Measurements from ENCODE around the gene C11orf54. TPM values are rescaled to one million over a fixed set of nuclear protein-coding genes. Genes with fewer than 3 reads are reported as not detected.

The C11orf54 gene
- total RNA-seq, 1 donor from 2014 or later: 33.2 TPM

GRCh38 chr11:93704237-93704636 lies 37.2 kb upstream of the C11orf54 start:
- Histone ChIP-seq H3K36me3 (ENCODE audit: control insufficient read depth, insufficient read depth, low read length) (peaks cover under 1% of the 10 kb centered on the region), H3K4me3 (ENCODE audit: low read depth, low read length) (no peak overlapping the region), H3K27me3 (ENCODE audit: control insufficient read depth, insufficient read depth, low read length) (no peaks in the 10 kb centered on the region)
- DNase-seq (ENCODE audit: low read depth): no peak
- TF ChIP-seq CTCF (IDR thresholded peaks at IDR 0.05; ENCODE audit: insufficient read depth, low read length, poor library complexity, severe bottlenecking): peak; percentile 6

GRCh38 chr11:93710239-93710638 lies 31.2 kb upstream of the C11orf54 start:
- Histone ChIP-seq H3K4me3 (ENCODE audit: low read depth, low read length) (no peak overlapping the region), H3K36me3 (ENCODE audit: control insufficient read depth, insufficient read depth, low read length) (peaks cover 1% of the 10 kb centered on the region), H3K27me3 (ENCODE audit: control insufficient read depth, insufficient read depth, low read length) (no peaks in the 10 kb centered on the region)
- DNase-seq (ENCODE audit: low read depth): no peak
- TF ChIP-seq CTCF (IDR thresholded peaks at IDR 0.05; ENCODE audit: insufficient read depth, low read length, poor library complexity, severe bottlenecking): no peak

GRCh38 chr11:93712678-93713077 lies 28.8 kb upstream of the C11orf54 start:
- Histone ChIP-seq H3K27me3 (ENCODE audit: control insufficient read depth, insufficient read depth, low read length) (no peaks in the 10 kb centered on the region), H3K36me3 (ENCODE audit: control insufficient read depth, insufficient read depth, low read length) (peaks cover 1% of the 10 kb centered on the region), H3K4me3 (ENCODE audit: low read depth, low read length) (no peak overlapping the region)
- no peak for DNase-seq (ENCODE audit: low read depth)
- TF ChIP-seq CTCF (IDR thresholded peaks at IDR 0.05; ENCODE audit: insufficient read depth, low read length, poor library complexity, severe bottlenecking): no peak

GRCh38 chr11:93715797-93716396 lies 25.6 kb upstream of the C11orf54 start:
- Histone ChIP-seq H3K36me3 (ENCODE audit: control insufficient read depth, insufficient read depth, low read length) (no peaks in the 10 kb centered on the region), H3K27me3 (ENCODE audit: control insufficient read depth, insufficient read depth, low read length) (no peaks in the 10 kb centered on the region), H3K4me3 (ENCODE audit: low read depth, low read length) (no peak overlapping the region)
- DNase-seq (ENCODE audit: low read depth): no peak
- no peak for TF ChIP-seq CTCF (IDR thresholded peaks at IDR 0.05; ENCODE audit: insufficient read depth, low read length, poor library complexity, severe bottlenecking)

- H3K36me3 ChIP-seq (ENCODE audit: control insufficient read depth, insufficient read depth, low read length): no peaks in the 10 kb centered on the region
- DNase-seq (ENCODE audit: low read depth): no peak
- H3K27me3 ChIP-seq (ENCODE audit: control insufficient read depth, insufficient read depth, low read length): no peaks in the 10 kb centered on the region
- H3K4me3 ChIP-seq (ENCODE audit: low read depth, low read length): no peak overlapping the region
- no peak for TF ChIP-seq CTCF (IDR thresholded peaks at IDR 0.05; ENCODE audit: insufficient read depth, low read length, poor library complexity, severe bottlenecking)
These were observed 24.0 kb upstream of the C11orf54 start for GRCh38 chr11:93717501-93717900.

GRCh38 chr11:93718057-93718563 lies 23.4 kb upstream of the C11orf54 start:
- H3K27me3 ChIP-seq (ENCODE audit: control insufficient read depth, insufficient read depth, low read length): no peaks in the 10 kb centered on the region
- no peak for TF ChIP-seq CTCF (IDR thresholded peaks at IDR 0.05; ENCODE audit: insufficient read depth, low read length, poor library complexity, severe bottlenecking)
- no peak overlapping the region for H3K4me3 ChIP-seq (ENCODE audit: low read depth, low read length)
- no peaks in the 10 kb centered on the region for H3K36me3 ChIP-seq (ENCODE audit: control insufficient read depth, insufficient read depth, low read length)
- DNase-seq (ENCODE audit: low read depth): no peak

Data from kidney epithelial cell (primary cell).